ENCODE data around the gene OR13D1. TPM values are rescaled to one million over a fixed set of nuclear protein-coding genes. Genes with fewer than 3 reads are reported as not detected.

Gene OR13D1, protein sequence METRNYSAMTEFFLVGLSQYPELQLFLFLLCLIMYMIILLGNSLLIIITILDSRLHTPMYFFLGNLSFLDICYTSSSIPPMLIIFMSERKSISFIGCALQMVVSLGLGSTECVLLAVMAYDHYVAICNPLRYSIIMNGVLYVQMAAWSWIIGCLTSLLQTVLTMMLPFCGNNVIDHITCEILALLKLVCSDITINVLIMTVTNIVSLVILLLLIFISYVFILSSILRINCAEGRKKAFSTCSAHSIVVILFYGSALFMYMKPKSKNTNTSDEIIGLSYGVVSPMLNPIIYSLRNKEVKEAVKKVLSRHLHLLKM
- not detected for total RNA-seq

DNA sequence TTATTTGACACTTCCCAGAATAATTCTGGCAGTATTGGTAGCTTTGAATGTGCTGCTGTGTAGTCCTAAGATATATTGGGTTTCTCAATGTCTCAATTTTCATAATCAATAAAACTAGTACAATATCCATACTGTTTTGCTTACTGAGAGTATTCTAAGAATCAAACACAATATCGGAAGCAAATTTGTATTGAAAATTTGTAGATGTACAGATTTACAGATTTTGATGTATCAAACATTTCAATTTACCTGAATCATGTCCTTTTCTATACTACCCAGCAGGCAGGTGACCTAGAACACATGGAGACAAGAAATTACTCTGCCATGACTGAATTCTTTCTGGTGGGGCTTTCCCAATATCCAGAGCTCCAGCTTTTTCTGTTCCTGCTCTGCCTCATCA lies at the start of gene OR13D1:
Gene OR13D1 (plus strand): TSS at position 301 of the 400 bp plus-strand sequence. CDS start 0 bp downstream, at position 301.
- intact Hi-C loops (cut with DNase I) = no loop called here

DNA sequence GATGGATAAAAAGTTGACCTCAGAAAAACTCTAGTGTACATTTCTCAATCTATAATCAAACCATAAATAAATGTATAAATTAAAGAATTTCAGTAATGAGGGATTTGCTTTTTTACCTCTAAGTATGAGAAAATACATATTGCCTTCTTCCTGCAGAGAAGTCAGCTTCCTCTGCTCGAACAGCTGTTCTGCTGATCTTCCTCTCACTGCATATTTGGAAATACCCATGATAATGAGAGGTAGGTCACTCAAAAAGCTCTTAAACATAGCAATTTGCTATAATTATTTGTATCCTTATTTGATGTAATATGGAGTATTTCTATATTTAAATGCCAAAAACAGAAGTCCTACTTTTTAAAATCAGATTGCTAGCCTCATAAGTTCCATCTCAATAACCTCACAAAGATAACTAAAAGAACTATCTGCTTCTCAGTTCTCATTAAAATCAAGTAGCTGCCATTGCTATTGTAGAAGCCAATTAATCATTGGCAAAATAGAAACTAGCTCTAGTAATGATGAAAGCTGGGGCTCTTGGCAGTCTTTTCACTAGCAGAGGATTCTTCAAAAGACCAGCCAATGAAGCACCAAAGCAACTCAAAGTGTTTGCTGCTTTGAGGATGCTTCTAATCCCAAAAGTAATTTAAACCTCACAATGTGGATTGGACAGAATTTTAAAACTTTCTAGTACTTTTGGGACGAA lies 35.7 kb upstream of the OR13D1 start:
- H3K27ac ChIP-seq = no peak overlapping the region
- intact Hi-C loops (cut with DNase I) = no loop called here
- DNase-seq (ENCODE audit: extremely low spot score in 2 of 2) = no peak
- H3K9me3 ChIP-seq = no peaks in the 10 kb centered on the region
- no peaks in the 10 kb centered on the region for H3K36me3 ChIP-seq
- H3K4me3 ChIP-seq = no peak overlapping the region
- no peaks in the 10 kb centered on the region for H3K27me3 ChIP-seq
- H3K4me1 ChIP-seq = no peaks in the 10 kb centered on the region
- TF ChIP-seq POLR2AphosphoS5 (IDR thresholded peaks at IDR 0.05; ENCODE audit: insufficient read depth in 1 of 2, low read depth in 1 of 2) (no peak), POLR2A (IDR thresholded peaks at IDR 0.05) (no peak)
- TF ChIP-seq, protein P1, sequence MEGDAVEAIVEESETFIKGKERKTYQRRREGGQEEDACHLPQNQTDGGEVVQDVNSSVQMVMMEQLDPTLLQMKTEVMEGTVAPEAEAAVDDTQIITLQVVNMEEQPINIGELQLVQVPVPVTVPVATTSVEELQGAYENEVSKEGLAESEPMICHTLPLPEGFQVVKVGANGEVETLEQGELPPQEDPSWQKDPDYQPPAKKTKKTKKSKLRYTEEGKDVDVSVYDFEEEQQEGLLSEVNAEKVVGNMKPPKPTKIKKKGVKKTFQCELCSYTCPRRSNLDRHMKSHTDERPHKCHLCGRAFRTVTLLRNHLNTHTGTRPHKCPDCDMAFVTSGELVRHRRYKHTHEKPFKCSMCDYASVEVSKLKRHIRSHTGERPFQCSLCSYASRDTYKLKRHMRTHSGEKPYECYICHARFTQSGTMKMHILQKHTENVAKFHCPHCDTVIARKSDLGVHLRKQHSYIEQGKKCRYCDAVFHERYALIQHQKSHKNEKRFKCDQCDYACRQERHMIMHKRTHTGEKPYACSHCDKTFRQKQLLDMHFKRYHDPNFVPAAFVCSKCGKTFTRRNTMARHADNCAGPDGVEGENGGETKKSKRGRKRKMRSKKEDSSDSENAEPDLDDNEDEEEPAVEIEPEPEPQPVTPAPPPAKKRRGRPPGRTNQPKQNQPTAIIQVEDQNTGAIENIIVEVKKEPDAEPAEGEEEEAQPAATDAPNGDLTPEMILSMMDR (IDR thresholded peaks at IDR 0.05) = no peak

More for the DNA sequence above, at the start of gene OR13D1:
- Histone ChIP-seq H3K9me3 (no peaks in the 10 kb centered on the region), H3K27ac (no peak within 1 kb of the TSS), H3K4me3 (no peak within 1 kb of the TSS), H3K36me3 (no peaks in the 10 kb centered on the region), H3K27me3 (no peaks in the 10 kb centered on the region), H3K4me1 (no peaks in the 10 kb centered on the region)
- DNase-seq (ENCODE audit: extremely low spot score in 2 of 2) = no peak
- TF ChIP-seq POLR2AphosphoS5 (IDR thresholded peaks at IDR 0.05; ENCODE audit: insufficient read depth in 1 of 2, low read depth in 1 of 2) = no peak
- TF ChIP-seq POLR2A (IDR thresholded peaks at IDR 0.05) = no peak
- TF ChIP-seq, protein P1 (IDR thresholded peaks at IDR 0.05) = no peak

DNA sequence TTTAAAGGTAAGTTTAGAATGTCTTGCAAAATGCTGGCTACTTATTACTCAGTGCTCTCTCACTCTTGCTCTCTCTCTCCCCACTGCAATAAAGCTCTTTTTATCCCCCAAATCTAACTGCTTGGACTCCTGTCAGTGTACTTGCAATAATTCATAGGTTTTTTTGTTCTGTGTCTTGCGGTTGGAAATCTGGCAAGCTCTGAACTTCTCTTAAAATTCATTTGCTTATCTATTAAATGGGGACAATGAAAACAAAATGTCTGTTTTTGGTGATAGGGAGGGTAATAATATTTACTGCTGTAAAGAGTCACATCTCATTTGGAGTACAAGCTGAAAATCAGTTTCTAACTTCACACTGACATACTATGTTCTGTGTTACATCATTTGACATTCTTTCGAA lies 18.7 kb upstream of the OR13D1 start:
- no peak for DNase-seq (ENCODE audit: extremely low spot score in 2 of 2)
- Histone ChIP-seq H3K9me3 (no peaks in the 10 kb centered on the region), H3K4me1 (no peaks in the 10 kb centered on the region), H3K27me3 (no peaks in the 10 kb centered on the region), H3K36me3 (no peaks in the 10 kb centered on the region), H3K27ac (no peak overlapping the region), H3K4me3 (no peak overlapping the region)
- TF ChIP-seq, protein P1 (IDR thresholded peaks at IDR 0.05) = no peak
- TF ChIP-seq POLR2AphosphoS5 (IDR thresholded peaks at IDR 0.05; ENCODE audit: insufficient read depth in 1 of 2, low read depth in 1 of 2) (no peak), POLR2A (IDR thresholded peaks at IDR 0.05) (no peak)
- intact Hi-C loops (cut with DNase I) = no loop called here

- Histone ChIP-seq H3K4me1 (no peaks in the 10 kb centered on the region), H3K27me3 (no peaks in the 10 kb centered on the region), H3K4me3 (no peak overlapping the region), H3K36me3 (no peaks in the 10 kb centered on the region), H3K27ac (no peak overlapping the region), H3K9me3 (no peaks in the 10 kb centered on the region)
- no peak for DNase-seq (ENCODE audit: extremely low spot score in 2 of 2)
- TF ChIP-seq POLR2AphosphoS5 (IDR thresholded peaks at IDR 0.05; ENCODE audit: insufficient read depth in 1 of 2, low read depth in 1 of 2) = no peak
- TF ChIP-seq, protein P1 (IDR thresholded peaks at IDR 0.05) = peak in 1 of 3 experiments; percentile 19
- intact Hi-C loops (cut with DNase I) = no loop called here
Measured at GRCh38 chr9:104682642-104683041, 11.7 kb upstream of the OR13D1 start.

DNA sequence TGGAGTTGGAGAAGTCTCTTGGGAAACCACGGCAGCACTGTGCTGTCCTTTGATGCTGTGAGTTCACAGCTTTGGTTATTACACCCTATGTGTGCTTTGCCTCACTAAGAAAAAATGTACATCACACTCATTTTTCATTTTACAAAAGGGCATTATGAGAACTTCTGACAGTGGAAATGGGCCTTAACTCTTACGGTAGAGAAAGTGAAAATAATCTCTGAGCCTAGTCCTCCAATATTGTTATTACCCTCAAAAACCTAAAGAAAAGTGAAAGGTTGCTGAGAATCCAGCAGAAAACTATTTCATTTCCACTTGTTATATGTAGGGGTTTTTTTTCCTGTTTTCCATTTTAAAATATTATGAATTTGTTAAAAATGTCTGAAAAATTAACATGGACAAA lies 8.2 kb upstream of the OR13D1 start:
- Histone ChIP-seq H3K4me1 (no peaks in the 10 kb centered on the region), H3K27me3 (no peaks in the 10 kb centered on the region), H3K27ac (no peak overlapping the region), H3K36me3 (no peaks in the 10 kb centered on the region), H3K4me3 (no peak overlapping the region), H3K9me3 (no peaks in the 10 kb centered on the region)
- no peak for TF ChIP-seq POLR2A (IDR thresholded peaks at IDR 0.05)
- TF ChIP-seq, protein P1 (IDR thresholded peaks at IDR 0.05) = no peak
- no peak for TF ChIP-seq POLR2AphosphoS5 (IDR thresholded peaks at IDR 0.05; ENCODE audit: insufficient read depth in 1 of 2, low read depth in 1 of 2)
- intact Hi-C loops (cut with DNase I) = no loop called here
- DNase-seq (ENCODE audit: extremely low spot score in 2 of 2) = no peak
